Ovary (tissue), 9 donors: Measurements from ENCODE around the gene RABGAP1L. TPM values are rescaled to one million over a fixed set of nuclear protein-coding genes. Genes with fewer than 3 reads are reported as not detected.

Experiments
- DNase-seq, 5 donors: peaks; one replicate each; pipeline ENCODE4 v3.0.0-alpha.2; 2019 to 2020
- H3K27ac ChIP-seq, 2 donors: fragments of 200-600 bp; one replicate each; pipeline versions ENCODE4 v1.5.1 to v1.8.0; 2019 to 2022
- H3K27me3 ChIP-seq: fragments of 200-600 bp; one replicate; pipeline ENCODE4 v1.8.0; 2022
- H3K36me3 ChIP-seq: fragments of 200-600 bp; sonication (generic); one replicate; pipeline ENCODE4 v1.5.1; 2019
- H3K4me1 ChIP-seq: one replicate; pipeline ENCODE4 v1.8.1; 2013; ENCODE audit warnings: mild to moderate bottlenecking, moderate library complexity; ENCODE audit not compliant: insufficient read depth
- H3K4me3 ChIP-seq: fragments of 200-600 bp; sonication (generic); one replicate; pipeline ENCODE4 v1.5.1; 2017
- H3K9me3 ChIP-seq, 2 donors: fragments of 200-600 bp in 1 of 2; sonication (generic) in 1 of 2; one replicate each; pipeline versions ENCODE4 v1.5.1 to v1.8.1; 2013 to 2019; ENCODE audit warnings: mild to moderate bottlenecking in 1 of 2, moderate library complexity in 1 of 2
- EP300 ChIP-seq: sonication (generic); formaldehyde crosslinking; IDR thresholded peaks from one replicate; pipeline ENCODE4 v1.6.1; 2017; ENCODE audit warnings: antibody characterized with exemption
- POLR2A ChIP-seq: fragments of 450-650 bp; IDR thresholded peaks from one replicate; pipeline ENCODE4 v1.6.1; 2017; ENCODE audit warnings: antibody characterized with exemption, mild to moderate bottlenecking, moderate library complexity
- WGBS, 3 donors: extraction: QIAGEN DNeasy Blood & Tissue Kit in 1 of 3; methylation state at CpG; one replicate each; pipeline versions ENCODE4 v1.1.5 to v1.1.7; 2013 to 2017; 5-methylcytosine and 5-hydroxymethylcytosine counted together
- intact Hi-C, 4 donors: fragments of 100-400 bp; cut with DNase I; formaldehyde crosslinking; loops; one replicate each; pipeline versions ENCODE4 v1.11.0 to v1.15.1; 2022 to 2023
- polyA plus RNA-seq, 2 donors: library from polyadenylated mRNA; stranded (reverse); fragments of 200-250 nt in 1 of 2; fragments of 350-450 nt in 1 of 2; fragmentation: Illumina TruSeq in 1 of 2; extraction: RNeasy Lipid Tissue Mini Kit (QIAGEN cat#74804) in 1 of 2; gene quantifications; one replicate each; pipeline ENCODE4 v1.2.3, GENCODE V29; 2013 to 2014
- total RNA-seq, 7 donors: library from RNA; depleted of rRNA in 2 of 7; stranded (reverse); fragments of >200 nt in 2 of 7; fragmentation: NEBNext Ultra II Directional in 3 of 7; extraction: Animal tissue kit (Norgen Biotek cat#: 25700) in 3 of 7; gene quantifications; one replicate each; pipeline versions ENCODE4 v1.1.0 to v1.2.4, GENCODE V29; 2016 to 2023
- TF ChIP-seq, protein P1 (sequence below), 3 donors: fragments of 450-650 bp in 2 of 3; fragments of 200-600 bp in 1 of 3; IDR thresholded peaks; one replicate each; pipeline versions ENCODE4 v1.5.1 to v1.8.0; 2016 to 2022; ENCODE audit warnings: antibody characterized with exemption in 3 of 3, mild to moderate bottlenecking in 1 of 3
- donor health status: DM: no; HTN: no; CAD: no; lungs with moderate emphysema.
- donor health status: DM: no; HTN: no; CAD: no.
- donor health status: Bipolar disorder and iron deficiency.
- donor health status: DM: yes; HTN: yes; CAD: no.
- donor health status: DM: no; HTN: no; CAD: no.
- donor health status: DM: yes; HTN: yes; CAD: no.

Gene RABGAP1L
- total and polyA plus RNA-seq, 9 donors, result 17.1 to 56.5 (median 43.6) TPM

DNA sequence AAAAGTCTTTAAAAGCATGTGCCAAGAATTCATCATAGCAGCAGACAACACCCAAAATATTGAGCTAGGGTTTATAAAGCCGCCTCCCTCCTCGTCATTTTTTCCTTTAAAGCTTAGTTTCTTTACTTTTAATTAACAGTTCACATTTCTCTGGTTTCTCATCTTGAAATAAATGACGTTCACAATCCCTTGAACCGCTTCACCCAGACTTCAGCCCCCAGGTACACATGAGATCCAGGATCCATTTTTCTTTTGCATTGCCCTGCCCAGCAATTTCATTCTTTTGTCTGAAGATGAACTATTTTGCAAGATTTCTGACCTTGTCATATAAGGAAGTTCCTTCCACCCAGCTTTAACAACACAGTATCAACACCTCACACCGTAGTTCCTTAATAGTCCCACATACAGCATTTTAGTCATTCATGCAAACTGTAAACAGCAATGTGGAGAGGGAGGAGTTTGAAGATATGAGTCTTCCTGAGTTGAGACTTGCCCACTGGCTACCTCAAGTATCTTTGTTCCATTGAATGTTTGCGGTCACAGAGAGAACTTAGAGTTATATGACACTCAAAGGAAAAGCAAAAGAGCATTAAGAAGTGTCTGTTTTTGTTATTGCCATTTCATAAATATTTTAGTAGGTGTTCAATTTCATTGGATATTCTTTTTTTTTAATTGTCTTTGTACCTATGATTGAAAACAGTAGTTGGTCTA is 805.1 kb downstream of the RABGAP1L start:
- Histone ChIP-seq H3K36me3 (no peaks in the 10 kb centered on the region), H3K4me1 (peaks cover 14% of the 10 kb centered on the region), H3K9me3 (no peaks in the 10 kb centered on the region), H3K27ac (peak overlapping the region in 1 of 2 donors; percentile 81), H3K4me3 (no peak overlapping the region), H3K27me3 (no peaks in the 10 kb centered on the region)
- TF ChIP-seq, protein P1, sequence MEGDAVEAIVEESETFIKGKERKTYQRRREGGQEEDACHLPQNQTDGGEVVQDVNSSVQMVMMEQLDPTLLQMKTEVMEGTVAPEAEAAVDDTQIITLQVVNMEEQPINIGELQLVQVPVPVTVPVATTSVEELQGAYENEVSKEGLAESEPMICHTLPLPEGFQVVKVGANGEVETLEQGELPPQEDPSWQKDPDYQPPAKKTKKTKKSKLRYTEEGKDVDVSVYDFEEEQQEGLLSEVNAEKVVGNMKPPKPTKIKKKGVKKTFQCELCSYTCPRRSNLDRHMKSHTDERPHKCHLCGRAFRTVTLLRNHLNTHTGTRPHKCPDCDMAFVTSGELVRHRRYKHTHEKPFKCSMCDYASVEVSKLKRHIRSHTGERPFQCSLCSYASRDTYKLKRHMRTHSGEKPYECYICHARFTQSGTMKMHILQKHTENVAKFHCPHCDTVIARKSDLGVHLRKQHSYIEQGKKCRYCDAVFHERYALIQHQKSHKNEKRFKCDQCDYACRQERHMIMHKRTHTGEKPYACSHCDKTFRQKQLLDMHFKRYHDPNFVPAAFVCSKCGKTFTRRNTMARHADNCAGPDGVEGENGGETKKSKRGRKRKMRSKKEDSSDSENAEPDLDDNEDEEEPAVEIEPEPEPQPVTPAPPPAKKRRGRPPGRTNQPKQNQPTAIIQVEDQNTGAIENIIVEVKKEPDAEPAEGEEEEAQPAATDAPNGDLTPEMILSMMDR (IDR thresholded peaks at IDR 0.05), result no peak
- TF ChIP-seq EP300 (no peak), POLR2A (no peak)
- 5 to 11% (median 9%) methylated on average over 6 of the region's 6 CpGs for WGBS, 3 donors
- intact Hi-C loops, result no loop called here
- no peak for DNase-seq

DNA sequence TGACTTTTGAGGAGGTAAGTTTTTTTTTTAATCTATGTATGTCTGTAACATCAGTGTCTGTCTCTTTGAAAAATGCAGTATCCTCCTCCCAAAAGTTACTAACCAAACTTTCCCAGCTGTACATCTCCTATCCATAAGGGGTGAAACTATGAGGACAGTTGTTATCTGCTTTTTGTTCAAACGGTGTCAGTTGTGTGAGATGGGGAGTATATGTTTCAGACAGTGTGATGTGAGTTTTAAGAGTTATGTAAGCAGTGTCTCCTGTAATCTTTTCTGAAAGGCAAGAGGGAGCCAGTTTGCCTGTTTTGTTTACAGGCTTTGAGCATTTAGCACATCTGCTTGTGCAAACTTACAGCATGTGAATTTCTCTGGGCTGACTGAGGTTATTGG is 805.6 kb downstream of the RABGAP1L start:
- peak overlapping the region; percentile 4 to 81 for H3K27ac ChIP-seq
- no peaks in the 10 kb centered on the region for H3K36me3 ChIP-seq
- no peaks in the 10 kb centered on the region for H3K9me3 ChIP-seq
- peaks cover 14% of the 10 kb centered on the region for H3K4me1 ChIP-seq
- DNase-seq, result no peak
- intact Hi-C loops, result no loop called here
- 4 to 19% (median 9%) methylated on average over 1 of the region's 1 CpG for WGBS, 3 donors
- no peaks in the 10 kb centered on the region for H3K27me3 ChIP-seq
- TF ChIP-seq POLR2A (no peak), EP300 (no peak)
- TF ChIP-seq, protein P1 (IDR thresholded peaks at IDR 0.05), result no peak
- peak overlapping the region; percentile 7 for H3K4me3 ChIP-seq

DNA sequence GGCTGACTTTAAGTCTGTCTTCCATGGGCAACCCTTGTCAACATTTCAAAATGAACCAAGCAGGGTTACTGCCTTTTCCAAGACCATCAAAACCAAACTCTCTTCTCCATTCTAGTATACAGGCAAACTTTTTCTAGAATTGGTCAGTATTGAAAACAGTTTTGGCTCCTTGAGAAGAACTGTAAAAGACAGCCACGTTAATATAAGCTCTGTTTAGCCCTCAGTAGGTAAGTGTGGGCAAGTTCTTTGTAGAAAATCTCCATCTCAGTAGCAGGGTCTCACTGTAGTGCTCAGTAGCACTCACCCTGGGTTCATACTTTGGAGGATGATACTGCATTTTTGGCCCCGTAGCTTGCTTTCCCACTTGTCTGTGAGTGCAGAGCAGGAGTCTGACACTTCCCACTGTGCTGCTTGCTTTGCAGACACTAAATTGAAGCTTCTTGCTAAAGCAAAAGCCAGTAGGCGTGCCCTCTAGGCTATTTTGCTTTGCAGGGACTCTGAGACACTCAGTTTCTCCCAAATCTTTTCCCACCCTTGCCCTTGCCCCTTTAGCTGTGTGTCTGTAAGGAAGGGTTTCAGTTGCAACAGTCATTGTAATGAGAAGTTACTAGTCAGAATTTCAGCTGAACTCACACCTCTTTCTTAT is 806.2 kb downstream of the RABGAP1L start:
- 13 to 21% (median 20%) methylated on average over 3 of the region's 3 CpGs for WGBS, 3 donors
- Histone ChIP-seq H3K36me3 (no peaks in the 10 kb centered on the region), H3K9me3 (no peaks in the 10 kb centered on the region), H3K27ac (peak overlapping the region; percentile 4 to 81), H3K4me1 (peaks cover 14% of the 10 kb centered on the region), H3K4me3 (peak overlapping the region; percentile 7), H3K27me3 (no peaks in the 10 kb centered on the region)
- DNase-seq, result peak in 1 of 5 donors; percentile 27
- no peak for TF ChIP-seq POLR2A
- intact Hi-C loops, result no loop called here

DNA sequence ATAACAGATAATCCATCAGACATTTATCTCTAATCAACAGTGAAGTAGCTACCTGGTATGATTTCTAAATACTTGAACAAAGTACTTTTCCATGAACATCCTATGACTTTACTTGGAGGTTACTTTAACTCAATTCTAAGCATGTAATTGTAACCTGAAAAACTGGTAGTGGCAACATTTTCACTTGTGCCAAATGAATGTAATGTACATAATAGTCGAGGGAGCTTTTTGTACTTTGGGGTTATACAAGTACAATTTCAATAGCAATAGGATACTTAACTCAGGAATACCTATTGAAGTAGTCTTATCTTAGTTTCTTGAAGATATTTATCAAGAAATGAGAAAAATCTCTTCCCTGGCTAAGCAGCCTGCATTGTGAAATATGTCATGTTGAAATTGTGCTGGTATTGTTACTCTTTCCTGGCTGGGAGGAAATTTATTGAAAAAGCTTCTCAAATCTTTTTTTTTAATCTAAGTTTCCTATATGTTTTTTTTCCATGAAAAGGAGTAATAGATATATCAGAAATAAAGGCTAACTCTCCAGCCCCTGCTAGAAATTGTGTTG is 806.8 kb downstream of the RABGAP1L start:
- H3K4me3 ChIP-seq, result no peak overlapping the region
- no peaks in the 10 kb centered on the region for H3K27me3 ChIP-seq
- H3K9me3 ChIP-seq, result no peaks in the 10 kb centered on the region
- no peaks in the 10 kb centered on the region for H3K36me3 ChIP-seq
- 28 to 33% (median 30%) methylated on average over 1 of the region's 1 CpG for WGBS, 3 donors
- intact Hi-C loops, result no loop called here
- H3K4me1 ChIP-seq, result peaks cover 14% of the 10 kb centered on the region
- no peak for DNase-seq
- peak overlapping the region; percentile 34 to 81 for H3K27ac ChIP-seq
- TF ChIP-seq, protein P1 (IDR thresholded peaks at IDR 0.05), result no peak
- TF ChIP-seq EP300, result no peak
- no peak for TF ChIP-seq POLR2A
